Suprapubic skin (tissue), 4 donors: ENCODE measurements around the gene LARP4.

Source experiments
- POLR2A ChIP-seq, 2 donors: fragments of 450-650 bp; IDR thresholded peaks; one replicate each; pipeline ENCODE4 v1.6.1; 2017; ENCODE audit warnings: antibody characterized with exemption in 2 of 2, mild to moderate bottlenecking in 2 of 2, moderate library complexity in 2 of 2
- POLR2AphosphoS5 ChIP-seq, 3 donors: sonication (generic); formaldehyde crosslinking; IDR thresholded peaks; one replicate each; pipeline ENCODE4 v1.6.1; 2017; ENCODE audit warnings: antibody characterized with exemption in 3 of 3
- TF ChIP-seq, protein P1 (sequence below), 2 donors: fragments of 200-600 bp in 1 of 2; fragments of 450-650 bp in 1 of 2; sonication (generic) in 1 of 2; IDR thresholded peaks; one replicate each; pipeline ENCODE4 v1.5.1; 2016 to 2019; ENCODE audit warnings: antibody characterized with exemption in 2 of 2, mild to moderate bottlenecking in 1 of 2, moderate library complexity in 1 of 2

GRCh38 chr12:50440288-50440687 lies 39.6 kb downstream of the LARP4 start:
- TF ChIP-seq POLR2AphosphoS5 (IDR thresholded peaks at IDR 0.05) (no peak), POLR2A (IDR thresholded peaks at IDR 0.05) (no peak)
- TF ChIP-seq, protein P1, sequence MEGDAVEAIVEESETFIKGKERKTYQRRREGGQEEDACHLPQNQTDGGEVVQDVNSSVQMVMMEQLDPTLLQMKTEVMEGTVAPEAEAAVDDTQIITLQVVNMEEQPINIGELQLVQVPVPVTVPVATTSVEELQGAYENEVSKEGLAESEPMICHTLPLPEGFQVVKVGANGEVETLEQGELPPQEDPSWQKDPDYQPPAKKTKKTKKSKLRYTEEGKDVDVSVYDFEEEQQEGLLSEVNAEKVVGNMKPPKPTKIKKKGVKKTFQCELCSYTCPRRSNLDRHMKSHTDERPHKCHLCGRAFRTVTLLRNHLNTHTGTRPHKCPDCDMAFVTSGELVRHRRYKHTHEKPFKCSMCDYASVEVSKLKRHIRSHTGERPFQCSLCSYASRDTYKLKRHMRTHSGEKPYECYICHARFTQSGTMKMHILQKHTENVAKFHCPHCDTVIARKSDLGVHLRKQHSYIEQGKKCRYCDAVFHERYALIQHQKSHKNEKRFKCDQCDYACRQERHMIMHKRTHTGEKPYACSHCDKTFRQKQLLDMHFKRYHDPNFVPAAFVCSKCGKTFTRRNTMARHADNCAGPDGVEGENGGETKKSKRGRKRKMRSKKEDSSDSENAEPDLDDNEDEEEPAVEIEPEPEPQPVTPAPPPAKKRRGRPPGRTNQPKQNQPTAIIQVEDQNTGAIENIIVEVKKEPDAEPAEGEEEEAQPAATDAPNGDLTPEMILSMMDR (IDR thresholded peaks at IDR 0.05): no peak
